Nephron (organoid): ENCODE measurements around the gene TEX53.

Source experiments
- H3K27ac Mint-ChIP-seq, 3 experiments: 2 replicates each; pipeline ENCODE4 v1.8.0; 2020; ENCODE audit warnings: mixed read lengths in 3 of 3, mild to moderate bottlenecking in 2 of 3, moderate library complexity in 1 of 3
- H3K27me3 Mint-ChIP-seq: 2 replicates; pipeline ENCODE4 v1.8.0; 2021; ENCODE audit warnings: low read depth, mild to moderate bottlenecking, moderate library complexity, mixed read lengths
- H3K36me3 Mint-ChIP-seq: 2 replicates; pipeline ENCODE4 v1.8.0; 2020; ENCODE audit warnings: low read depth, mixed read lengths
- H3K4me1 Mint-ChIP-seq: 2 replicates; pipeline ENCODE4 v1.8.0; 2020; ENCODE audit warnings: mixed read lengths
- H3K4me3 Mint-ChIP-seq, 3 experiments: 2 replicates each; pipeline ENCODE4 v1.8.0; 2020; ENCODE audit warnings: mild to moderate bottlenecking in 3 of 3, mixed read lengths in 3 of 3, moderate library complexity in 2 of 3
- H3K9me3 Mint-ChIP-seq: 2 replicates; pipeline ENCODE4 v1.8.0; 2020; ENCODE audit warnings: mixed read lengths
- CTCF ChIP-seq, 3 experiments: fragments of 200-600 bp; sonication (generic); IDR thresholded peaks; one replicate each; pipeline ENCODE4 v1.5.0; 2021; ENCODE audit warnings: antibody characterized with exemption in 3 of 3; ENCODE audit not compliant: unreplicated experiment in 3 of 3

TEX53 gene

GRCh38 chr9:114690308-114690707 lies 32.7 kb upstream of the TEX53 start:
- Mint-ChIP-seq H3K4me1 (peaks cover 26% of the 10 kb centered on the region), H3K27ac (no peak overlapping the region), H3K27me3 (peaks cover 5% of the 10 kb centered on the region), H3K9me3 (no peaks in the 10 kb centered on the region), H3K4me3 (no peak overlapping the region), H3K36me3 (no peaks in the 10 kb centered on the region)
- no peak for TF ChIP-seq CTCF (IDR thresholded peaks at IDR 0.05; ENCODE audit: unreplicated experiment in 3 of 3)

DNA sequence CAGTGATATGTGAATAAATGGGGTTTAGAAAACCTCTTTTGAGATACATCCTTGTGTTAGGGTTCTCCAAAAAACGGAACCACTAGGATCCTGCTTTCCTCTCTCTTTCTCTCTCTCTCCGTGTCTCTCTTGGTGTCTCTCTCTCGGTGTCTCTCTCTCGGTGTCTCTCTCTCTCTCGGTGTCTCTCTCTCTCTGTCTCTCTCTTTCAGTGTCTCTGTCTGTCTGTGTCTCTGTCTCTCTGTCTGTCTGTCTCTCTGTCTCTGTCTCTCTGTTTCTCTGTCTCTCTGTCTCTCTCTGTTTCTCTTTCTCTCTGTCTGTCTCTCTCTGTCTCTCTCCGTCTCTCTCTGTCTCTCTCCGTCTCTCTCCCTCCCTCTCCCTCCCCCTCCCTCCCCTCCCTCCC lies 32.2 kb upstream of the TEX53 start:
- no peak overlapping the region for H3K4me3 Mint-ChIP-seq
- peaks cover 25% of the 10 kb centered on the region for H3K4me1 Mint-ChIP-seq
- H3K9me3 Mint-ChIP-seq, result no peaks in the 10 kb centered on the region
- no peaks in the 10 kb centered on the region for H3K36me3 Mint-ChIP-seq
- no peak overlapping the region for H3K27ac Mint-ChIP-seq
- TF ChIP-seq CTCF (IDR thresholded peaks at IDR 0.05; ENCODE audit: unreplicated experiment in 3 of 3), result no peak
- peaks cover 5% of the 10 kb centered on the region for H3K27me3 Mint-ChIP-seq

GRCh38 chr9:114688909-114689610 lies 31.5 kb upstream of the TEX53 start:
- peaks cover 7% of the 10 kb centered on the region for H3K27me3 Mint-ChIP-seq
- peaks cover 18% of the 10 kb centered on the region for H3K4me1 Mint-ChIP-seq
- H3K27ac Mint-ChIP-seq, result no peak overlapping the region
- no peaks in the 10 kb centered on the region for H3K9me3 Mint-ChIP-seq
- TF ChIP-seq CTCF (IDR thresholded peaks at IDR 0.05; ENCODE audit: unreplicated experiment in 3 of 3), result no peak
- H3K36me3 Mint-ChIP-seq, result no peaks in the 10 kb centered on the region
- no peak overlapping the region for H3K4me3 Mint-ChIP-seq

- TF ChIP-seq CTCF (IDR thresholded peaks at IDR 0.05; ENCODE audit: unreplicated experiment in 3 of 3), result no peak
- H3K27me3 Mint-ChIP-seq, result peaks cover 9% of the 10 kb centered on the region
- peaks cover 12% of the 10 kb centered on the region for H3K4me1 Mint-ChIP-seq
- no peak overlapping the region for H3K27ac Mint-ChIP-seq
- no peak overlapping the region for H3K4me3 Mint-ChIP-seq
- no peaks in the 10 kb centered on the region for H3K36me3 Mint-ChIP-seq
- H3K9me3 Mint-ChIP-seq, result no peaks in the 10 kb centered on the region
Measured at GRCh38 chr9:114688379-114688778, 30.8 kb upstream of the TEX53 start.

GRCh38 chr9:114687034-114687433 lies 29.4 kb upstream of the TEX53 start:
- Mint-ChIP-seq H3K4me1 (peaks cover 13% of the 10 kb centered on the region), H3K4me3 (no peak overlapping the region), H3K36me3 (no peaks in the 10 kb centered on the region), H3K27ac (no peak overlapping the region), H3K9me3 (no peaks in the 10 kb centered on the region), H3K27me3 (peaks cover 9% of the 10 kb centered on the region)
- no peak for TF ChIP-seq CTCF (IDR thresholded peaks at IDR 0.05; ENCODE audit: unreplicated experiment in 3 of 3)

DNA sequence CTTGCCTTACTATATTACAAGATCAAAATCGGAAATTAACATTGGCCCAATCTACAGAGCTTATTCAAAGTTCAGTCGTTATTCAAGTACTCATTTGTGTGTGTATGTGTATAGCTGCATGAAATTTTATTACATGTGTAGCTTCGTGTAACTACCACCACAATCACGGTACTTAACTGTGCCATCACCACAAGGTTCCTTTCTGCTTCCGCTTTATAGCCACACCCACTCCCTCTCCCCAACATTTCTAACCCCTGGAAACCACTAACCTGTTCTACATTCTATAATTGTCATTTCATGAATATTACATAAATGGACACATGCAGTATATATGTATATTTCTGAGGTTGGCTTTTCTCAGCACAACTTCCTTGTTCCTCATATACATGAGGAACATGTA lies 28.3 kb upstream of the TEX53 start:
- Mint-ChIP-seq H3K36me3 (no peaks in the 10 kb centered on the region), H3K27me3 (peaks cover 8% of the 10 kb centered on the region), H3K4me3 (no peak overlapping the region), H3K4me1 (peaks cover 8% of the 10 kb centered on the region), H3K9me3 (no peaks in the 10 kb centered on the region), H3K27ac (no peak overlapping the region)
- TF ChIP-seq CTCF (IDR thresholded peaks at IDR 0.05; ENCODE audit: unreplicated experiment in 3 of 3), result no peak
